Measurements from ENCODE around the gene OSR1.

- TF ChIP-seq FOS (IDR thresholded peaks at IDR 0.05; ENCODE audit: low read depth, low read length) (no peak), CTCF (conservative IDR thresholded peaks at IDR 0.05; ENCODE audit: low read depth, low read length) (no peak), POLR2A (IDR thresholded peaks at IDR 0.05; ENCODE audit: low read depth, low read length) (no peak), RAD21 (IDR thresholded peaks at IDR 0.05; ENCODE audit: low read length) (no peak), CEBPB (IDR thresholded peaks at IDR 0.05; ENCODE audit: low read depth, low read length) (no peak), RFX5 (IDR thresholded peaks at IDR 0.05; ENCODE audit: low read depth, low read length) (no peak), MAZ (IDR thresholded peaks at IDR 0.05; ENCODE audit: borderline replicate concordance, low read depth, low read length) (no peak), BHLHE40 (IDR thresholded peaks at IDR 0.05; ENCODE audit: low read depth, low read length) (no peak), MAFK (IDR thresholded peaks at IDR 0.05; ENCODE audit: low read depth, low read length) (no peak)
Measured at GRCh38 chr2:19359021-19359357, 566 bp upstream of the OSR1 start.

Measured in IMR-90 (cell line).